GM19468 (cell line): ENCODE results near the gene ATP1B3.
"Not testable (repeated sequence)": the region's sequence is repeated elsewhere in the genome, so short reads cannot be mapped to it uniquely, and the experiment has no call there.

Experiments
- ATAC-seq: cut with Tn5 transposase; IDR thresholded peaks from one replicate; pipeline ENCODE4 v1.9.1; 2021; ENCODE audit warnings: mild to moderate bottlenecking, moderate library complexity, moderate number of reproducible peaks; ENCODE audit not compliant: unreplicated experiment; ENCODE audit errors: extremely low read depth

Gene ATP1B3

DNA sequence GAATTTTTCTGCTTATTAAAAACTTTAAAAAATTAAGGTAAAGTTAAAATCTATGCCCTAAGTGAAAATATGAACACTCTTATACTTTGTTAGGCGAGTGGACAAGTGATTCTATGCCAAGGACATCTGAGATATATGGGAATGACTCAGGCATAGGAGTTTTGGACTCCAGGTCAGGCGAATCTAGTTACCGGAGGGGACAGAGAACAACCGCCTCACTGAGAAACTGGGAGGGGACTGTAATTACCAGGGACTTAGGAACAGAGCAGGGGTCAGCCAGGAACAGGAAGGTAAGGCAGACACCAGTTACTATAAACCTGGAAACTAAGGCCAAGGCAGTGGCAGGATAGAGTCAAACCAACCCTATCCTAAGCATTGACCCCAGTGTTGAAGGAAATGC is 16.8 kb upstream of the ATP1B3 start:
- ATAC-seq, result no peak

DNA sequence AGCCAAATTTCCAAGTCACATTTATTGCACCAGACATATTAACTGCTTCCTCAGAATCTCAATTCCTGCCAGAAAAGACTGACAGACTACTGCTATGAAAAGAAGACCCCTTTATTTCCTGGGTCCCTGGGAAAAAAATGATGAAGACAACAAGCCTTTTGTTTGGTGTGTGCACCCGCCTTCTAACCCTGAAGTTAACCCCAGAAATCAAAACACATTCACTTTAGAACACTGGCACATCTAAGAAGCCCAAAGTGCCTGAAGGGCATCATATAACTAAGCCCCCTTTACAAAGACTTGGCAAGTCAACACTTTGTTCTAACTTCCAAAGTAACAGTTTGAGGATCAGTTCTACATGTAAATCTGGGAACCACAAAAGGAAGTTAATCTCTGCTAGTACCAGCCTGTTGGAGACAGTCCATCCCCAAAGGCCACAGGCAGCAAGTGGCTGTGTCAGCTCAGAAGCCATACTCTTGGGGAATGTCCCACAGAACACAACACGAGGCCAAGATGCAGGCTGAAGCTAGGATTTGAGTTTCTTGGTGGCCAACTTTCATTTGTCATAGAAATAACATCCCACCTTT is 16.3 kb upstream of the ATP1B3 start:
- ATAC-seq, result no peak

DNA sequence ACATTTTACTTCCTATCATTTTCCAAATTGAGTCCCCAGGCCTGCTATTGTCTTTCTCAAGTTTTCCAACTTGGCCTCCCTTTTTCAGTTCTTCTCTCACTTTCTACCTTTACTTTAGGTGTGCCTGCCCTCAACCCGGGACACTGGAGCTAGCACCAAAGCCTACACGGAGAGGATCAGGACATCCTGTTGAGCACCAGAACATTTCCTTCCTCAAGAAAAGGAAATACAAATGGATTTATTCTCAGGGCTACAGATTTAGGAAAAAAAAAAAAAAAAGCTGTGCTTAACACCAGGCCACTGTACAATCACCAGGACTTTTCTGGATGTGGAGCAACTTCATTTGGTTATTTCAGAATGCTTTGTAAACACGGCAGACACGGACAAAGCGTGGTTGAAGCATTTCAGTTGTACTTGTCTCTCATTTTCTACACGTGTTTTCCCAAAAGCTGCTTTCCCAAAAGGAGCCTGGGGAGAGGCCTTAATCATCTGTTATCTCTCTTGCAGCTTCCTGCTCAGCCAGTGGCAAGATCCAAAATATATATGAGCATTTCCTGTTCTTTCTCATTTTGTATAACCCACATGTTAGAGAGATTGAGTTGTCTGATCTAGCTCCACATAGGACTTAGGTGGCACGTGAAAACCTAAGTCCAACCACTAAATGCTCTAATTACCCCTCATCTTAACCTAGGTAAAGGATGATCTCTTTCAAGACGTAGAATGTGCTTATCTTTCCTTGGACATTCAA is 15.5 kb upstream of the ATP1B3 start:
- ATAC-seq, result no peak

DNA sequence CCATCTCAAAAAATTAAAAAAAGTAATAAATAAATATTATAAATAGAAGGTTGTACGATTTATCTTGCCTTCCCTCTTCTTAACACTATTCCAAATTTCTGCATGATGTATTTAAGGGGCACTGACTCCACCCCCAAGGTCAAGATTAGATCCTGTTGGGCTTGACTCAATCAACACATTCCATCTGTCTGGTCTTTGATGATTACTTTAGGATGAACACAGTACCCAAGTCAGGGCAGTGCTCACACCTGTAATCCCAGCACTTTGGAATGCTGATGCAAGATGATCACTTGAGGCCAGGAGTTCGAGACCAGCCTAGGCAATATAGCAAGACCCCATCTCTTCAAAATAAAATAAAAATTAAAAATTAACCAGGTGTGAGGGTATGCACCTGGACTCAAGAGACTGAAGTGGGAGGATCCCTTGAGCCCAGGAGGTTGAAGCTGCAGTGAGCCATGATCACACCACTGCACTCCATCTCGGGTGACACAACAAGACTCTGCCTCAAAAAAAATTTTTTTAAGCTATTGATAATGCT is 14.1 kb upstream of the ATP1B3 start:
- ATAC-seq, result no peak

DNA sequence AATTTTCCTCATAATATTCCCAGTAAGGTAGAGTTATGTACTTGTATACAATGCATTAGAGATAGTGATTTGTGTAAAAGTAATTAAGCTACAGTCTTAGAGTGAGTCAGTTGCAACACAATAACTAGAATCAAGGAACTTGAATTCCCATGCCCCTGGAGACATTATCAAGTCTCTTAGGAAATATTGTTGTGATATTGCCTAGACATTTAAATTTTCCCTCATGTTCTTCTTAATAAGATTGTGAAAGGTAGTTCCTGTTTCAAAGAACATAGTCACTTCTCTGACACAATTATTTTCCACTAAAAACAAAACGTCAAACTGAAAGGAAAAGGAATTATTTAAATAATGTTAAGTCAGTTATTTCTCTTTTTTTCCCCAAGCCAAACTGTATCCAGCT is 13.0 kb upstream of the ATP1B3 start:
- no peak for ATAC-seq

DNA sequence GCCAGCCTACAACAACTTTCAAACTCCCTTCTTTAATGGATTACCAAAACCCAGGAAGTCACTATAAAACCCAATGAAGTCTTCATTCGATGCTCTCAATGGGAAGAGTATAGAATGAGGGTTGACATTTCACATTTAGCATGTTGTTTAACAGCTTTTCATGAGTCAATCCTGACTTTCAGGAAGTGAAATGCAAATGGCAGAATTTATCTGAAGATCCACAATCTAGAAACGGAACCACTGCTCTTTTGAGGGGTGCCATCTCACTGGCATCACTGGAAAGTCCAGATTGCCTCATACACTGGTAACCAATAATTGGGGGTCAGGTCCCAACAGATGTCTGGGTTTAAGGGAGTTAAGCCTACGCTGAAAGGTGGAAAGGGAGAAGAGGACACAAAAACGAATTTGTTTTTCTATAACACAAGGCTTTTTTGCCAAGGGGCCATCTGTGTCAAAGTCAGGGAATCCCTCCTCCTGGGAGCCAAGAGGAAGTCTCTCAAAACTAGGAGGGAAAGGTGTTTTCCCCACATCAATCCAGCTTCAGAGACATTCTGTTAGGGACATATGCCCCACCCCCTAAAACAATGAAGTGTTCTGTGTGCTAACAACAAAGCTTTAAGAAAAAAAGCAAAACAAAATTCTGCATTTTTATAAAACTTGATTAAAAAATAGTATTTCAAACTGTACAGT is 12.0 kb upstream of the ATP1B3 start:
- ATAC-seq, result no peak

DNA sequence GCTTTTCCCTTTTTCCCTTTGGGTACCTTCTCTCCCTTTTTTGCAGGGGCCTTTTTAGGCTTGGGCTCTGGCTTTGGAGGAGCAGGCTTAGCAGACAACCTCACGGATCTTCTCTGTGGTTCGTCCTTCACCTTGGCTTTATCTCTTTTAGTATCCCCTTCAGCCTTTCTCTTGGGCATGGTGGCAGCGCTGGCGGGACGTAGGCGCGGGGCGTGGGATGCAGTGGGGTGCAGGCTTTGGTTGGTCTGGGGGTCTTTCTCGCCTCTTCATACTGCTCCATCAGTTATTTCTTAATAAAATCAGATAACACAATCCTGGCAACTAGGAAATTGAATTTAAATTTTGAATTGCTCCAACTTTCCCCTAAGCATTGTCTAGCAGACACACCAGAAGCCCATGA is 11.3 kb upstream of the ATP1B3 start:
- no peak for ATAC-seq

DNA sequence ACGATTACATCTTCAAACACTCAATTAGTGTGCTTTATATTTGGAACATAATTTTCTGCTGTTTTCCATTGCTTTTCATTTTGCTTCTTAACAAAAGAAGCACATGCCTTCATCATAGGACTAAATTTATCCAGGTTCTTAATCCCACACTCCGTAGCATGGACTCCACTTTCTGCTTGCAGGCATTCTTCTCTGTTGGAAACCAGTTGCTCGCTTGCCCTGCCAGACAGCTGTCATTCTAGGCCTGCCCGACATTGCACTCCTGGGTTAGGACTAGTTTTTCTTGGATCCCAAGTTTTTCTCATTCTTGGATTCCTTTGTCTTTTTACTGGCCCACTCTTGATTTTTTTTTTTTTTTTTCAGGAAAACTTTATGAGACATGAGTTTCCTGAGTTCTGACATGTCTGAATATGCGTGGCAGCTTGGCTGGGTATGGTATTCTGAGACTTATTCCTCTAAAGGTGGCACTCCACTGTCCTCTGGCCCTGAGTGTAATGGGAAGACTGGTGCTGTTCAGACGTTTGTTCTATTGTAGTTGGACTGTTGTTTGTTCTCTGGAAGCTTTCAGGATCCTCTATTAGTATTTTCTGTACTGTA is 6.3 kb upstream of the ATP1B3 start:
- no peak for ATAC-seq

DNA sequence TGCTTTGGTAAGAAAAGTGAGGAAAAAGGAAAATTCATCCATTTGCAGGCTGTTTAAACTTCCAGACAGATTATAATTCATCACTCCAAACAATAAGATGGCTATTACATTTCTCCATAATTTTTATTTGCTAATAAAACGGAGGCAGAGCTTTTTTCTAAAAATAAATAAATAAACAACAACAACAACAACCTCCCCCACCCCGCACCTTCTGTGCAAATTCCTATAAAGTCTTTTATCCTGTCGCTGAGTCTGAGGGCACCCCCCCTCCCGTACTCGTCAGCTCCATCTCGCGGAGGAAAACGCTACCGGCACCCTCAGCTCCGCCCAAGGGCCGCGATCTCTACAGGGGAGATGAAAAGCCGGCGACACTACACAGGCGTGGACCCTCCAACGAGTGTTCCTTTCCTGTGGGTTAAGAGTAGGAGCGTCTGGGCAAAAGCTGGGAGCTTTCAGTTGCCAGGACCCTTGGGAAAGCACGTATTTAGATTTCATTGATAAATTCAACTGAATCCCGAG is 1.0 kb upstream of the ATP1B3 start:
- ATAC-seq, result no peak

DNA sequence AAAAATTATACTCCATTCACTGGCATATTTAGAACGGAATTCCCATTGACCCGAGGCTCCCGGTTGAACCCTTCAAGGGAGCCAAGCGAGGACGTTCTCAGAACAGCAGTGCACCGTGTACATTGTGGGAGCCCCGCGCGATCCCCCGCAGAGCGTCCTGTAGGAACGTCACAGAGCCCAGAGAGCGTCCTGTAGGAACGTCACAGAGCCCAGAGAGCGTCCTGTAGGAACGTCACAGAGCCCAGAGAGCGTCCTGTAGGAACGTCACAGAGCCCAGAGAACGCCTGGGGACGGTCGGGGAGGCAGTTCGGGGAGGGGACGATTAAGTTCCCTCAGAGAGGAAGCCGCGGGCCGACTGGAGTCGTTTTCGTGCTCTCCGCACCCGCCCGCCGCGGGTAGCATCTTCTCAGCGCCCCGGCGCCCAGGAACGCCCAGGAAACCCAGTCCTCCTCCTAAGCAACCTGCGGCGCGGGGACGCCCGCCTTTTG is 506 bp upstream of the ATP1B3 start:
- peak; percentile 11 for ATAC-seq

DNA sequence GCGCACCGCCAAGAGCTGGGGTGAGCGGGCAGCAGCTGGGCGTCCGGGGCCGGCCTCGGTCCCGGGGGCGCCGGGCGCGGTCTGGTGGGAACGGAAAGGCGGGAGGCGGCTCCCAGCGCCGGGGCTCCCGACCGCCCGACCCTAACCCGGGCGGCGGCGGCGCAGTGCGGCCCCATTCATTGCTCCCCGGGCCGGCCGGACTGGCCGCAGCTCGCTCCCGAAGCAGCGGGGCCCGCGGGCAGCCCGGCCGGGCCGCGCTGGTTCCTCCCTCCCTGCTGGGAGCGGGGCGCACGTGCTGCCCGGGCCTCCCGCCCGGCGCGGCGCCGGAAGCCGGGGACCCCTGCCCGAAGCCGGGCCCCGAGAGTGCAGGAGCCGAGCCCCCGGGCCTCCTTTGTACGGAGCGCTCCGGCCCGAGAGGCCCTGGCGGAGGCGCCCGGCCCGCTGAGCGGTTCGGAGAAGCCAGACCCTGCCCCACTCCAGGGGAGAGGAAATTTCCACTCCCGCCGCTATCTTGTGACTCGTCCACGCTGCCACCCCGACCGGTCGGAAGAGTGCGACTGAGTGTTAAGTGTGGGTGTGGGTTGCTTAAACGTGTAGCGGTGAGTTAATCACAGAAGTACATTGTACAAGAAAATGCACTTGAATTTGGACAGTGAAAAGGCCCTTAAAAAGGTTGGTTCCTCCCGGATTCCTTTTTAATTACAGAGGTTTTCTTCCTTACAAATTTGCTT is 613 bp downstream of the ATP1B3 start:
- ATAC-seq, result peak; percentile 3

DNA sequence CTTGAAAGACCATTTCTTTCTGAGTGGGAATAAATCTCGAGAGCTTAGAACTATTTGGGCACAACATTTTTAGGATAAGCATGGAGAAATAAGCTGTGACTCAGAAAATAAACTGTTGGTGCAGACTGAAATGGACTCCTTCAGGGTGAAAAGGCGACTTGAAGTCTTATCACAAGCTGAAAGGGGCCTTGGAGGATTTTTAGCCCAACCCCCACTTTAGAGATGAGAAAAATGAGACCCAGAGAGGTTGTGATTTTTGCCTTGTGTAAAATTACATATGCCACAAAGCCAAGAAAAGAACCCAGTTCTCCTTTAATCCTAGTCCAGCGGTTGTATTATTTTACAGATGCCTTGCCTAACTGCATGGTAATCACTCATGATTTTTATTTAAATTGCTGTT is 1.5 kb downstream of the ATP1B3 start:
- ATAC-seq, result no peak

DNA sequence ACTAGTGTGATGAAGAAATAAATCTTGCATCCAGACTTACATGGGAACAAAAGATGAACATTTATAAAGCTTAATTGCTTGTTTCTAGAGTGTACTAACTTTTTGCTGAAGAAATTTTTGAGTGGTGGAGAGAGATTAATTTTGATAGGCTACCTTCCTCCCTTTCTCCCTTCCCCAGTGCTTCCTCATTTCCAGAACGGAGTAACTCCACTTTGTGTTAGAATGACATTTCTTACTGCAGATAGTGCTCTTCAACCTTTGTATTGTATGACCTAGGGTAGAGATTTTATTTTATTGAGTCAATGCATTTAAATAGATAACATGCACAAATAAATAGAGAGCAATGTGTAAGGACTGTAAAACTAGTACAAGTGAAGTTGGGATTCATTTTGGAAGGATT is 1.9 kb downstream of the ATP1B3 start:
- no peak for ATAC-seq

DNA sequence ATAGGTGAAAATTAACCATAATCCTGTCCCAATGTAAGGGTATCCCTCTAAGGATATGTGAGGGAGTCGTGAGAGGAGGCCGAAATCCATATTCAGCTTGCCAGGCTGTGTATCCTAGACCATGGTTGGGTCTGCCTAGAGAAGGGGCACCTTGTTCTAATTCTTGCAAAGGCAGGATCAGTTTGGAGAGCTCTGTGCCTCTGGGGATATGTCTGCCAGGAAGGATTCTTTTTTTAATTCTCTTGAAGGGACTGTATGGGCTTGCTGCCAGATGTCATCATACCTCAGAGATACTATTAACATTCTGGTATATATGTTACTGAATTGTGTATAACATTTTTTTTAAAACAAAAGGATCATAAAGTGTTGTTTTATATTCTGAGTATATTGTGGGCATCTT is 2.4 kb downstream of the ATP1B3 start:
- ATAC-seq, result no peak

DNA sequence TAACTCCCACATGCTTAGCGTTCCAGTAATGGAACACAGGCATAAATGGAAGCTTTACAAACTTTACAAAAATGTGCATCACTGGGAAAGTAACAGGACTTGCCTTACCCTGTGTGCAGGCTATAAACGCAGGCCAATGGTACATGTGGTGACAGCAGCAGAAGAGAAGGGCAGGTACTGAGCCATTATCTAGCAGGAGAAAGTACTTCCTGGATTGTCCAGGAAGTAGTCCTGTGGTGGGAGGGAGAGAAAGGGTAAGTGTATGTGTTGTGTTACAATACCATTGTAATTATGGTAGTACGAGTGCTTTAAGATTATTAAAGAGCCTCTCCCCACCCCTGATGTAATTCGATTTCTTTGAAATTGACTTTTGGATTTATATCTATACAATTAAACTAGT is 5.3 kb downstream of the ATP1B3 start:
- ATAC-seq, result no peak

DNA sequence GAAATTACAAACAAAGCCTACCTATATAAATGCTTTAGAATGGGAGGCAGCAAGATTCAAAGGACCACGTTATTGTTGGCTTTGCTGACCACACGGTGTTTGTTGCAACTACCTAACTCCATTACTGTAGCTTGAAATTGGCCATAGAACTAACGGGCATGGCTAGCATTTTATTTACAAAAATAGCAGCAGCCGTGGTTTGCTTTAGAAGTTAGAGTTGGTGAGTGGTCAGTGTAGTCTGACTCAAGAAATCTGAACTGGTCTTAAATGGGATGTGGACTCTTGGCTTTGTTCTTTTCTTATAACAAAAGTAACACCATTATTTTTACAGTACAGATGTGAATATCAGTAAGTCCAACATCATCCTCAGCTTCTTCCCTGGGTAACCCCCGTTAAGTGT is 10.6 kb downstream of the ATP1B3 start:
- no peak for ATAC-seq

DNA sequence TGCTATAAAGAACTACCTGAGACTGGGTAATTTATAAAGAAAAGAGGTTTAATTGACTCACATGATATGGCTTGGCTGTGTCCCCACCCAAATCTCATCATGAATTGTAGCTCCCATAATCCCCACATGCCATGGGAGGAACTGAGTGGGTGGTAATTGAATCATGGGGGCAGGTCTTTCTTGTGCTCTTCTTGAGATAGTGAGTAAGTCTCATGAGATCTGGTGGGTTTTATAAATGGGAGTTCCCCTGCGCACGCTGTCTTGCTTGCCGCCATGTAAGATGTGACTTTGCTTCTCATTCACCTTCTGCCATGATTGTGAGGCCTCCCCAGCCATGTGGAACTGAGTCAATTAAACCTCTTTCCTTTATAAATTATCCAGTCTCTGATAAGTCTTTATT is 12.1 kb downstream of the ATP1B3 start:
- not testable (repeated sequence) for ATAC-seq

DNA sequence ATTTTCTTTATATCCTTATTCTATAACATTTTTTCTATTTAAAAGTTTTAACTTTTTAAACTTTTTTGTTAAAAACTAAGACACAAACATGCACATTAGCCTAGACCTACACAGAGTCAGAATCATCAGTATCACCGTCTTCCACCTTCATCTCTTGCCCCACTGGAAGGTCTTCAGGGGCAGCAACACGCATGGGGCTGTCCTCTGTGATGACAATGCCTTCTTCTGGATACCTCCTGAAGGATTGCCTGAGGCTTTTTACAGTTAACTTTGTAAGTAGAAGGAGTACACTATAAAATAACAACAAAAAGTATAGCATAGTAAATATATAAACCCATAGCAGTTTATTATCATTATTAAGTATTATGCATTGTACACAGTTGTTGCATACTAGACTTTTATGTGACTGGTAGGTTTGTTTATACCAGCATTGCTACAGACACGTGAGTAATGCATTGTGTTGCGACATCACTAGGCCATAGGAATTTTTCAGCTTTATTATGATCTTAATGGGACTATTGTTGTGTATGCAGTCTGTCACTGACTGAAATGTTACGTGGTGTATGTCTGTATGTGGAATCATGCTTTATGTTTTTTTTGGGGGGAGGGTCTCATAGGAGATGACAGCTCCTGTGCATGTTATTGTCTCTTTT is 18.2 kb downstream of the ATP1B3 start:
- ATAC-seq, result no peak

DNA sequence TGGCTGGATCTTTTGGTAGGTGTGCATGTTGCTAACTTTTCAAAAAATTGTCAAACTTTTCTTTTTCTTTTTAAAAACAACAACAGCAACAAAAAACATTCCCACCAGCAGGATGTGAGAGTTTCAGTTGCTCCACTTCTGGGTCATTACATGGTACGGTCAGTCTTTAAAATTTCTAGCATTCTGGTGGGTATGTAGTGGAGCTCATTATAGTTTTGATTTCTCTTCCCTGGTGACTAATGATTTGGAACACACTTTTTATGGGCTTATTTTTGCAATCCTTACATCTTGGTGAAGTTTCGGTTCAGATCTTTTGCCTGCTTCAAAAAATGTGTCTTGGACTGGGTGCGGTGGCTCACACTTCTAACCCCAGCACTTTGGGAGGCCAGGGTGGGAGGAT is 19.3 kb downstream of the ATP1B3 start:
- no peak for ATAC-seq
